ENCODE data around the gene HAX1. TPM values are rescaled to one million over a fixed set of nuclear protein-coding genes. Genes with fewer than 3 reads are reported as not detected.

Gene HAX1
- total and polyA plus RNA-seq, 10 of the 15 experiments (the other 5 are each of a cell fraction or from before 2014, with no cell fraction given), result 95.3 to 288 (median 147) TPM

DNA sequence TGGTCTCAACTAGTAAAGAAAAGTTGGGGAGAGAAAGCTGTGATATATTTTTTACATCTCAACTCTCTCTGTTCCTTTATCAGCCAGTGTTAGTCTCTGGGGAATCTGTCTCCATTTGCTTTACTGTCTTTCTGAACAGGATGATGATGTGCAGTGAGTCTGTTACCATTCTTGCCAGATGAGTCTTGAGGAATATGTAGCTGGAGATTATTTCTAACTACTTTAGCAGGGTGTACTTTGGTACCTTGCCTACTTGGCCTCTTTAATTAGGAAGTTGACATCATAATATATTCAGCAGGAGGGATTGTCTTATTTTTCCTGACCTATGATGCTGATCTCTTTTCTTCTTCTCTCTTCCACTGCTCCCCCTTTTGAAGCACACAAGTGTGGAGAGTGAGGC, 15.7 kb upstream of the HAX1 start:
- Histone ChIP-seq H3K4me1 (ENCODE audit: control insufficient read depth, insufficient read depth, low read length) (no peaks in the 10 kb centered on the region), H3K27me3 (replicated peaks in 1 of 2; ENCODE audit: control insufficient read depth in 2 of 2, insufficient read depth in 2 of 2, low read length in 1 of 2) (no peaks in the 10 kb centered on the region), H4K20me1 (ENCODE audit: control insufficient read depth, insufficient read depth) (no peaks in the 10 kb centered on the region), H2AFZ (ENCODE audit: control insufficient read depth, low read depth, low read length) (no peak overlapping the region), H3K79me2 (ENCODE audit: control insufficient read depth, insufficient read depth, low read length) (no peaks in the 10 kb centered on the region; the same call in 1 of the 2 replicates), H3K4me3 (no peak overlapping the region), H3K9ac (ENCODE audit: control insufficient read depth, insufficient read depth, low read length) (no peak overlapping the region), H3K4me2 (ENCODE audit: control insufficient read depth, insufficient read depth) (no peak overlapping the region), H3K9me3 (replicated peaks; ENCODE audit: control insufficient read depth, insufficient read depth, low read length) (no peaks in the 10 kb centered on the region), H3K36me3 (ENCODE audit: control insufficient read depth in 2 of 2, insufficient read depth in 2 of 2, low read length in 1 of 2) (peaks cover 37 to 60% of the 10 kb centered on the region in 2 experiments), H3K27ac (ENCODE audit: control insufficient read depth, insufficient read depth) (no peak overlapping the region)
- SMC1A ChIA-PET (ENCODE audit: uncharacterized antibody, unreplicated experiment), result interaction anchor here (1.2 to 2.1 kb wide), 2 partner anchors 57 kb away, joined by 3 to 4 read pairs; no protein-coding TSS in a partner anchor
- intact Hi-C loops (cut with micrococcal nuclease; ENCODE audit: unreplicated experiment) (no loop called here), in situ Hi-C loops (cut with MboI) (no loop called here)
- ATAC-seq (no peak), DNase-seq (ENCODE audit: low read depth, low spot score) (no peak), FAIRE-seq (no peak)
- RAD21 ChIA-PET (ENCODE audit: unreplicated experiment), result no interaction called here
- BruUV-seq (replicated peaks), result no TSS peak
- CTCF ChIA-PET, result interaction anchor here (0.6 to 1.9 kb wide), 3 partner anchors 8 to 22 kb away, joined by 3 to 5 read pairs (median 3); no protein-coding TSS in a partner anchor
- TF ChIP-seq ZNF274 (IDR thresholded peaks at IDR 0.05; ENCODE audit: insufficient read depth, insufficient read length) (no peak), FOS (IDR thresholded peaks at IDR 0.05; ENCODE audit: borderline replicate concordance, extremely low read depth, insufficient read length) (no peak), ZZZ3 (IDR thresholded peaks at IDR 0.05; ENCODE audit: control insufficient read depth, insufficient read length, low read depth) (no peak), ZBED1 (IDR thresholded peaks at IDR 0.05; ENCODE audit: borderline replicate concordance) (no peak), BCL11A (IDR thresholded peaks at IDR 0.05; ENCODE audit: low read depth, low read length) (no peak), SMC3 (IDR thresholded peaks at IDR 0.05; ENCODE audit: borderline replicate concordance, low read length) (no peak)
- TF ChIP-seq, protein P1, sequence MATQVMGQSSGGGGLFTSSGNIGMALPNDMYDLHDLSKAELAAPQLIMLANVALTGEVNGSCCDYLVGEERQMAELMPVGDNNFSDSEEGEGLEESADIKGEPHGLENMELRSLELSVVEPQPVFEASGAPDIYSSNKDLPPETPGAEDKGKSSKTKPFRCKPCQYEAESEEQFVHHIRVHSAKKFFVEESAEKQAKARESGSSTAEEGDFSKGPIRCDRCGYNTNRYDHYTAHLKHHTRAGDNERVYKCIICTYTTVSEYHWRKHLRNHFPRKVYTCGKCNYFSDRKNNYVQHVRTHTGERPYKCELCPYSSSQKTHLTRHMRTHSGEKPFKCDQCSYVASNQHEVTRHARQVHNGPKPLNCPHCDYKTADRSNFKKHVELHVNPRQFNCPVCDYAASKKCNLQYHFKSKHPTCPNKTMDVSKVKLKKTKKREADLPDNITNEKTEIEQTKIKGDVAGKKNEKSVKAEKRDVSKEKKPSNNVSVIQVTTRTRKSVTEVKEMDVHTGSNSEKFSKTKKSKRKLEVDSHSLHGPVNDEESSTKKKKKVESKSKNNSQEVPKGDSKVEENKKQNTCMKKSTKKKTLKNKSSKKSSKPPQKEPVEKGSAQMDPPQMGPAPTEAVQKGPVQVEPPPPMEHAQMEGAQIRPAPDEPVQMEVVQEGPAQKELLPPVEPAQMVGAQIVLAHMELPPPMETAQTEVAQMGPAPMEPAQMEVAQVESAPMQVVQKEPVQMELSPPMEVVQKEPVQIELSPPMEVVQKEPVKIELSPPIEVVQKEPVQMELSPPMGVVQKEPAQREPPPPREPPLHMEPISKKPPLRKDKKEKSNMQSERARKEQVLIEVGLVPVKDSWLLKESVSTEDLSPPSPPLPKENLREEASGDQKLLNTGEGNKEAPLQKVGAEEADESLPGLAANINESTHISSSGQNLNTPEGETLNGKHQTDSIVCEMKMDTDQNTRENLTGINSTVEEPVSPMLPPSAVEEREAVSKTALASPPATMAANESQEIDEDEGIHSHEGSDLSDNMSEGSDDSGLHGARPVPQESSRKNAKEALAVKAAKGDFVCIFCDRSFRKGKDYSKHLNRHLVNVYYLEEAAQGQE (IDR thresholded peaks at IDR 0.05; ENCODE audit: low read depth, low read length), result no peak
- TF ChIP-seq, protein P2, sequence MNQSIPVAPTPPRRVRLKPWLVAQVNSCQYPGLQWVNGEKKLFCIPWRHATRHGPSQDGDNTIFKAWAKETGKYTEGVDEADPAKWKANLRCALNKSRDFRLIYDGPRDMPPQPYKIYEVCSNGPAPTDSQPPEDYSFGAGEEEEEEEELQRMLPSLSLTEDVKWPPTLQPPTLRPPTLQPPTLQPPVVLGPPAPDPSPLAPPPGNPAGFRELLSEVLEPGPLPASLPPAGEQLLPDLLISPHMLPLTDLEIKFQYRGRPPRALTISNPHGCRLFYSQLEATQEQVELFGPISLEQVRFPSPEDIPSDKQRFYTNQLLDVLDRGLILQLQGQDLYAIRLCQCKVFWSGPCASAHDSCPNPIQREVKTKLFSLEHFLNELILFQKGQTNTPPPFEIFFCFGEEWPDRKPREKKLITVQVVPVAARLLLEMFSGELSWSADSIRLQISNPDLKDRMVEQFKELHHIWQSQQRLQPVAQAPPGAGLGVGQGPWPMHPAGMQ (IDR thresholded peaks at IDR 0.05; ENCODE audit: borderline replicate concordance), result no peak
- POLR2A ChIA-PET, result no interaction called here
